ENCODE data around the gene THBD. TPM values are rescaled to one million over a fixed set of nuclear protein-coding genes. Genes with fewer than 3 reads are reported as not detected.

THBD gene
- total RNA-seq, 4 donors from 2014 or later, result 39.7 to 329 (median 241) TPM

GRCh38 chr20:23035731-23036130, 13.7 kb downstream of the THBD start:
- Histone ChIP-seq H3K4me3 (peak overlapping the region; percentile 44), H3K27me3 (peaks cover 50% of the 10 kb centered on the region), H3K4me1 (peaks cover 7% of the 10 kb centered on the region), H3K36me3 (no peaks in the 10 kb centered on the region), H3K27ac (no peak overlapping the region), H3K9me3 (no peaks in the 10 kb centered on the region)
- WGBS, result 92% methylated on average over 38 of the region's 41 CpGs
- DNase-seq (ENCODE audit: low spot score in 2 of 2), result no peak
- no peak for TF ChIP-seq POLR2A (IDR thresholded peaks at IDR 0.05)
- TF ChIP-seq EP300 (IDR thresholded peaks at IDR 0.05), result no peak

DNA sequence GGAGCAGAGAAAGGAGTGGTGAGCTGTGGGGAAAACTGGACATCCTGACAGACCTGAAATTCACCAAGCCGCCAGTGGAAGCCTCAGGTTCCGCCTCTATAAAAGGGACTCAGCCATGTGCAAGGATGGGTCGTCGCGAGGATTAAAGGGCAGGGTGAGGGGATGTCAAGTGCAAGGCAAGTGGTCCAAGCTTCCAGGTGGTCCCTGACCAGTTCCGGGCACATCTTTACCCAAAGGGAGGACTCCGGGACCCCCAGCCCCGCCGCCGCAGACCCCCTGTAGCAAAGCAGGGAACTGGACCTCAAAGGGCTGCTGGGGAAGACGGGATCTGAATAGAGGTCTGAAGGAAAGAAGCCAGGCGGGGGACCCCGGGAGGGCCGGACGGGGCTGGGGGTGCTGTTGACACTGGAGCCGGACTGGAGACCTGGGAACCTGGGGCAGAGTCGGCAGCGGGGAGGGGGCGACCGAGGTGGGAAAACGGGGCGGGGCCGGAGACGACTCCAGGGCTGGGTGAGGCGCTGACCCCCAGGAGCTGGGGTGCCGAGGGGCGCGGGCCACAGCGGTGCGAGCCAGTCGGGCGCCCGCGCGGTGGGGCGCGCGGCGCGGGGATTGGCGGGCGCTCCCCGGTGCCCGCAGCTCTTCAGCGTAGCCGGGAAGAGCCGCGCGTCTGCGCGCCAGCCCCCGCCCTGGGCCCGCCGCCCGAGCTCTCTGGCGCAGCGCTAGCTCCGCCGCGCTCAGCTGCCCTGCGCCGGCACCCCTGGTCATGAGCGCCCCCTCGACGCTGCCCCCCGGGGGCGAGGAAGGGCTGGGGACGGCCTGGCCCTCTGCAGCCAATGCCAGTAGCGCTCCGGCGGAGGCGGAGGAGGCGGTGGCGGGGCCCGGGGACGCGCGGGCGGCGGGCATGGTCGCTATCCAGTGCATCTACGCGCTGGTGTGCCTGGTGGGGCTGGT, 14.5 kb downstream of the THBD start, which contains the start of gene SSTR4:
SSTR4 (plus strand) TSS at position 592 of the 951 bp plus-strand sequence; CDS start at position 764, 172 bp downstream.
- peak in 1 of 2 donors; percentile 76 for DNase-seq (ENCODE audit: low spot score in 2 of 2)
- H3K9me3 ChIP-seq, result no peaks in the 10 kb centered on the region
- TF ChIP-seq CTCF (IDR thresholded peaks at IDR 0.05), result no peak
- TF ChIP-seq POLR2A (IDR thresholded peaks at IDR 0.05), result no peak
- TF ChIP-seq EP300 (IDR thresholded peaks at IDR 0.05), result no peak
- no peak for TF ChIP-seq POLR2AphosphoS5 (IDR thresholded peaks at IDR 0.05)
- no peak within 1 kb of the TSS for H3K27ac ChIP-seq
- no peaks in the 10 kb centered on the region for H3K36me3 ChIP-seq
- peaks cover 44% of the 10 kb centered on the region for H3K27me3 ChIP-seq
- WGBS, result 51% methylated on average over 24 of the region's 83 CpGs
- H3K4me1 ChIP-seq, result peaks cover 7% of the 10 kb centered on the region
- H3K4me3 ChIP-seq, result peak within 1 kb of the TSS; percentile 44

- Histone ChIP-seq H3K27me3 (peaks cover 39% of the 10 kb centered on the region), H3K9me3 (no peaks in the 10 kb centered on the region), H3K4me1 (peaks cover 7% of the 10 kb centered on the region), H3K4me3 (no peak overlapping the region), H3K36me3 (no peaks in the 10 kb centered on the region), H3K27ac (no peak overlapping the region)
- WGBS, result 85% methylated on average over 4 of the region's 4 CpGs
- peak in 1 of 2 donors; percentile 49 for DNase-seq (ENCODE audit: low spot score in 2 of 2)
- TF ChIP-seq POLR2AphosphoS5 (IDR thresholded peaks at IDR 0.05), result no peak
- no peak for TF ChIP-seq EP300 (IDR thresholded peaks at IDR 0.05)
- TF ChIP-seq CTCF (IDR thresholded peaks at IDR 0.05), result no peak
- TF ChIP-seq POLR2A (IDR thresholded peaks at IDR 0.05), result no peak
Observed at GRCh38 chr20:23033918-23034317, 15.6 kb downstream of the THBD start.

DNA sequence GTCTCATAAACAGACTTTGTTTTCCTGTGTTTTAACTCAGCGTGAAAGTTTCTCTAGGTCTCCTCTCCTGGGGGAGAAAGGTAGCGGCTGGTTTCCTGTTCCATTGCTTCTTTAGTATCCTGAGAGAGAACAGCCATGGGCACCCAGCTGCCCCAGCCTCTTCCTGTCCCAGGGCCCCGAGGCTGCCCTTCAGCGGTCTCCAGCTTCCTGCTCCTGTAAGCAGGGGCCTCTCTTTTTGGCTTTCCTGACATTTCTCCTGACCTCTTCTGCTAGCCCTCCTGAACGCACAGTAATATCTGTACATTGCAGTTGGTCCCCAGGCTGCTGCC, 16.8 kb downstream of the THBD start:
- no peaks in the 10 kb centered on the region for H3K9me3 ChIP-seq
- no peaks in the 10 kb centered on the region for H3K36me3 ChIP-seq
- no peak overlapping the region for H3K27ac ChIP-seq
- WGBS, result 67% methylated on average over 5 of the region's 5 CpGs
- DNase-seq (ENCODE audit: low spot score in 2 of 2), result peak in 1 of 2 donors; percentile 47
- H3K4me1 ChIP-seq, result peaks cover 7% of the 10 kb centered on the region
- H3K4me3 ChIP-seq, result no peak overlapping the region
- H3K27me3 ChIP-seq, result peaks cover 30% of the 10 kb centered on the region
- TF ChIP-seq CTCF (IDR thresholded peaks at IDR 0.05), result no peak
- TF ChIP-seq POLR2A (IDR thresholded peaks at IDR 0.05), result no peak
- TF ChIP-seq POLR2AphosphoS5 (IDR thresholded peaks at IDR 0.05), result no peak
- TF ChIP-seq EP300 (IDR thresholded peaks at IDR 0.05), result no peak

DNA sequence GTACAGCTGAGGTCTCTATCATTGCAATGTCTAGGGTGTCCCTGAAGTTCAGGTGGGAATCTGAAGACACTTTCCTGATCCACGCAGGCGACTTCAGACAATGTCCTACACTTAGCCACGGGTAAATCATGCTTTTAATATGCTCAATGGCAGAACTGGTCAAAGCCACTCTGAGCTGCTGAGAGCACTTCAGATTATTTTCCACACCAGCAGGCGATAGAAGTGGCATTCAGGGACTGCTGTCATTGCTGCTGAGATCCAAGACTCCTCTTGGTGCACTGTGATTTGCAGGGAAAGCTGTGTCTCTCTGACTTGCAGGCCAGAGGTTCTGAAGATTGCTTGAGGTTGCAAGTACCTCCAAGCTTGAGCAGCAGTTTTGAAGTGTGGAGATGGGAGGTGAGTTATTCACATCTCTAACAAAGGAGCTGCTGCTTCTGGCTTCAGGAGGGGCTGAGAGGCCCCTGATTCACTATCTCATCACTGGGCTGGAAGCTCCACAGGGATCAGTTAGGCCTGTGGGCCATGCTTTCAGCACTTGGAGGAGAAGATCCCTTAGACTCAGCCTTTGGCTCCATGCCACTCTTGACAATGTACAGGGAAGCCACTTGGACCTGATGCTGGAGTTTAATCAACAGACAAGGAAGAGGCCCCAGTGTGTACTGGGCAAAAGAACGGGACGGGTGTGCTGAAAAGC, 17.3 kb downstream of the THBD start:
- peaks cover 30% of the 10 kb centered on the region for H3K27me3 ChIP-seq
- H3K9me3 ChIP-seq, result no peaks in the 10 kb centered on the region
- DNase-seq (ENCODE audit: low spot score in 2 of 2), result no peak
- H3K36me3 ChIP-seq, result no peaks in the 10 kb centered on the region
- TF ChIP-seq POLR2AphosphoS5 (IDR thresholded peaks at IDR 0.05) (no peak), POLR2A (IDR thresholded peaks at IDR 0.05) (no peak), EP300 (IDR thresholded peaks at IDR 0.05) (no peak), CTCF (IDR thresholded peaks at IDR 0.05) (no peak)
- no peak overlapping the region for H3K27ac ChIP-seq
- WGBS, result 78% methylated on average over 3 of the region's 6 CpGs
- no peak overlapping the region for H3K4me3 ChIP-seq
- peaks cover 7% of the 10 kb centered on the region for H3K4me1 ChIP-seq
